Activated CD4-positive, alpha-beta T cell treated with anti-CD3 and anti-CD28 coated beads, Interleukin-2, amount 10 ng/mL, durations not matched to agents 24 days and 14 days (primary cell): ENCODE results near the gene TRIM17. TPM values are rescaled to one million over a fixed set of nuclear protein-coding genes. Genes with fewer than 3 reads are reported as not detected.
A peak's percentile ranks its signal among the peaks of the same experiment; 100 is the strongest.

ENCODE experiments used
- DNase-seq: peaks from one replicate; pipeline ENCODE4 v3.0.0; 2022
- H3K27ac Mint-ChIP-seq: one replicate; pipeline ENCODE4 v1.8.0; 2022; ENCODE audit warnings: mild to moderate bottlenecking, mixed read lengths
- H3K27me3 Mint-ChIP-seq: one replicate; pipeline ENCODE4 v1.8.0; 2022; ENCODE audit warnings: mixed read lengths
- H3K36me3 Mint-ChIP-seq: one replicate; pipeline ENCODE4 v1.8.0; 2022; ENCODE audit warnings: low read depth, mild to moderate bottlenecking, mixed read lengths
- H3K4me1 Mint-ChIP-seq: one replicate; pipeline ENCODE4 v1.8.0; 2021; ENCODE audit warnings: mixed read lengths
- H3K4me3 Mint-ChIP-seq: one replicate; pipeline ENCODE4 v1.8.0; 2022; ENCODE audit warnings: mild to moderate bottlenecking, moderate library complexity, mixed read lengths
- H3K9me3 Mint-ChIP-seq: one replicate; pipeline ENCODE4 v1.8.0; 2021; ENCODE audit warnings: mixed read lengths
- intact Hi-C: fragments of 100-400 bp; cut with micrococcal nuclease; formaldehyde crosslinking; loops from one replicate; pipeline ENCODE4 v1.15.1; 2023
- total RNA-seq: library from RNA; stranded (reverse); gene quantifications from 2 replicates; pipeline ENCODE4 v1.2.3, GENCODE V29; 2022

Gene TRIM17, protein sequence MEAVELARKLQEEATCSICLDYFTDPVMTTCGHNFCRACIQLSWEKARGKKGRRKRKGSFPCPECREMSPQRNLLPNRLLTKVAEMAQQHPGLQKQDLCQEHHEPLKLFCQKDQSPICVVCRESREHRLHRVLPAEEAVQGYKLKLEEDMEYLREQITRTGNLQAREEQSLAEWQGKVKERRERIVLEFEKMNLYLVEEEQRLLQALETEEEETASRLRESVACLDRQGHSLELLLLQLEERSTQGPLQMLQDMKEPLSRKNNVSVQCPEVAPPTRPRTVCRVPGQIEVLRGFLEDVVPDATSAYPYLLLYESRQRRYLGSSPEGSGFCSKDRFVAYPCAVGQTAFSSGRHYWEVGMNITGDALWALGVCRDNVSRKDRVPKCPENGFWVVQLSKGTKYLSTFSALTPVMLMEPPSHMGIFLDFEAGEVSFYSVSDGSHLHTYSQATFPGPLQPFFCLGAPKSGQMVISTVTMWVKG
- total RNA-seq, result 1.7 and 2.8 TPM in 2 replicates

- Mint-ChIP-seq H3K27ac (peak within 1 kb of the TSS; percentile 76), H3K4me1 (peaks cover 17% of the 10 kb centered on the region)
- intact Hi-C loops, result no loop called here
These were observed at the start of gene TRIM17 for GRCh38 chr1:228416217-228416933. TSS of gene TRIM17 (minus strand) at chr1:228416861. CDS start at chr1:228415072, 1,789 bp downstream.

DNA sequence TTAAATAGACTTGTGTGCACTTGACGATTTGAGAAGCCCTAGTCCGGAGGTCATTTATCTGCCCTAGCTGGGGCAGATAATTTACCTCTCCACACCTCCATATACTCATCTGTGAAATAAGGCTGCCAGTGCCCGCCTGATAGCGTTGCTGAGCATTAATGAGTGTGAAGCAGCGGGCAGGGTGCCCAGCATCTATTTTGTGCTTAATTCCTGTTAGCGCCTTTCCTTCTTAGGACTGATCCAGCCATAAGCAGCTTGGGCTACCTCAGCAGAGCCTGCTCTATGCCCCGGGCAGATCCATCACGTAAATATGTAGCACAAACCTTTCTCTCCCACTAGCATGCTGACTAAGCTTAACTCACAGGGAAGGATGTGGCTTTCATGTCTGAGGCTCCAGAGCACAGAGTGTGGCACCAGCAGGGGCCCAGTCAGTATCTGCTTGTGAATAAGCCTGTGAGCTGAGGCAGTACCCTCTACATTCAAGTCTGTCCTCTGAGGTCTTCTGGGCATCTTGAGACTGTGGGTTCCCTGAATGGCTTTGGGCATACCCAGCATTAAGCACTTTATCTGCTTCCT, 49.0 kb upstream of the TRIM17 start:
- DNase-seq, result peak; percentile 83
- Mint-ChIP-seq H3K9me3 (no peaks in the 10 kb centered on the region), H3K27me3 (peaks cover 14% of the 10 kb centered on the region), H3K4me1 (peaks cover 49% of the 10 kb centered on the region), H3K4me3 (peak overlapping the region; percentile 87), H3K27ac (peak overlapping the region; percentile 88), H3K36me3 (peaks cover 7% of the 10 kb centered on the region)
- intact Hi-C loops, result loop anchor here (2.0 kb wide), 2 partner anchors 325 to 363 kb away; partner anchors contain the start of genes C1orf35 and GUK1

More at GRCh38 chr1:228416217-228416933, at the start of gene TRIM17:
- Mint-ChIP-seq H3K36me3 (peaks cover 7% of the 10 kb centered on the region), H3K27me3 (peaks cover 24% of the 10 kb centered on the region), H3K9me3 (no peaks in the 10 kb centered on the region), H3K4me3 (peak within 1 kb of the TSS; percentile 86)
- DNase-seq, result peak; percentile 81

DNA sequence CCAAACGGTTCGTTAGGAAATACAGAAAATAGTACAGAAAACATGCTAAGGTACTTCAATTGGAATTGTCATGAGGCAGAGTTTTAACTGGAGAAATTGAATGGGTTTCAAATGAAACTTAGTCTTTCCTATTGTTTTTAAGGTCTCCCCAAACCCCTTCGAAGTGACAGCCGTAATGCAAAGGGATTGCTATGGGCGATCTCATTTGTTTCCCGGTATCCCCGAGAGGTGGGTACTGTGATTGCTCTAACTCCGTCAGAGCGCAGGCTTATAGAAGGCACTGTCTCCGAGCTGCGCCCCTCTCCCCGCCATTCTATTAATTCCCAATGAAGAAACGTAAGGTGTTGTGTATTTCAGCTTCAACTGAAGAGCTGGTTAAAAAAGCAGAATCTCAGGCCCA, 48.5 kb upstream of the TRIM17 start:
- Mint-ChIP-seq H3K9me3 (no peaks in the 10 kb centered on the region), H3K4me1 (peaks cover 50% of the 10 kb centered on the region), H3K27me3 (peaks cover 14% of the 10 kb centered on the region), H3K36me3 (peaks cover 7% of the 10 kb centered on the region), H3K27ac (peak overlapping the region; percentile 88), H3K4me3 (peak overlapping the region; percentile 87)
- intact Hi-C loops, result loop anchor here (2.0 kb wide), 2 partner anchors 324 to 362 kb away; partner anchors contain the start of genes C1orf35 and GUK1
- no peak for DNase-seq

DNA sequence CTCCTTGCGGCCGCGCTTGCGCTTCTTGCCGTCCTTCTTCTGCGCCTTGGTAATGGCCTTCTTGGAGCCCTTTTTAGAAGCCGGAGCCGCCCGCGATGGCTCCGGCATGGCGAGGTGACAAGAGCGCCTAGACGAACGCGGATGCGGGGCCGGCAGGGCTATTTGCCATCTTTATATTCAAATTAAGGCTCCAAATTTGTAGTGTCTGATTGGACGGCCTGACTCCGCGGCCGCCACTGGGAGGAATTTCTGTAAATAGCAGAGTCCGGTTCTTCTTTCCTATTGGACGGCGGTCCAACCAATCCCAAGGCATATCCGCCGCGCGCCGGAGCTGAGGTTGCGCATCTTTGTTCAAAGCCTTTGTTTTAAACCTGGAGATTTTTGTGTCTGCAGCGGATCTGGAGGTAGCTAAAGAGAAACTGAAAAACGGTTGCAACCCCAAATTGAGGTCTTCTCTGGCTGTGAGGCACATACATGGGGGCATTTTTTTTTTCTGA, 47.9 kb upstream of the TRIM17 start:
- peak; percentile 97 for DNase-seq
- intact Hi-C loops, result loop anchor here (1.0 to 5.0 kb wide), 6 partner anchors 8 to 1093 kb away; partner anchors contain the start of genes ABCB10, C1orf35 and GUK1
- H3K9me3 Mint-ChIP-seq, result no peaks in the 10 kb centered on the region
- peaks cover 7% of the 10 kb centered on the region for H3K36me3 Mint-ChIP-seq
- H3K27ac Mint-ChIP-seq, result peak overlapping the region; percentile 88
- H3K27me3 Mint-ChIP-seq, result peaks cover 12% of the 10 kb centered on the region
- peaks cover 50% of the 10 kb centered on the region for H3K4me1 Mint-ChIP-seq
- H3K4me3 Mint-ChIP-seq, result peak overlapping the region; percentile 87

GRCh38 chr1:228463559-228464455, 47.1 kb upstream of the TRIM17 start:
- Mint-ChIP-seq H3K27me3 (peaks cover 8% of the 10 kb centered on the region), H3K27ac (peak overlapping the region; percentile 88), H3K4me1 (peaks cover 53% of the 10 kb centered on the region), H3K36me3 (peaks cover 9% of the 10 kb centered on the region), H3K9me3 (no peaks in the 10 kb centered on the region), H3K4me3 (peak overlapping the region; percentile 87)
- peak; percentile 95 for DNase-seq
- intact Hi-C loops, result loop anchor here (1.0 to 5.0 kb wide), 7 partner anchors 8 to 1093 kb away; partner anchors contain the start of genes ABCB10, C1orf35 and GUK1

GRCh38 chr1:228463009-228463558, 46.4 kb upstream of the TRIM17 start:
- H3K4me3 Mint-ChIP-seq, result peak overlapping the region; percentile 87
- H3K27ac Mint-ChIP-seq, result peak overlapping the region; percentile 88
- no peak for DNase-seq
- H3K9me3 Mint-ChIP-seq, result no peaks in the 10 kb centered on the region
- peaks cover 9% of the 10 kb centered on the region for H3K36me3 Mint-ChIP-seq
- peaks cover 57% of the 10 kb centered on the region for H3K4me1 Mint-ChIP-seq
- intact Hi-C loops, result loop anchor here (1.0 to 5.0 kb wide), 2 partner anchors 38 to 1094 kb away; partner anchors contain the start of gene ABCB10
- peaks cover 7% of the 10 kb centered on the region for H3K27me3 Mint-ChIP-seq

DNA sequence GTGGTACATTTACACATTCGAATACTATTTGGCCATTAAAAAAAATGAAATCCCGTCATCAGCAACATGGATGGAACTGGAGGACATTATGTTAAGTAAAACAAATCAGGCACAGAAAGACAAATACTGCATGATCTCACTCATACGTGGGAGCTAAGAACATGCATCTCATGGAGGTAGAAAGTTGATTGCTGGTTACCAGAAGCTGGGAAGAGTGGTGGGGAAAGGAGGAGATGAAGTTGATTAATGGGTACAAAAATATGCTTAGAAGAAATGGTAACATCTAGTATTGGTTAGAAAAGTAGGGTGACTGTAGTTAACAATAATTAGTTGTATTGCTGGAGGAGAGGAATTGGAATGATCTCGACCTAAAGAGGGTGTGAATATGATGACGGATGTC, 45.9 kb upstream of the TRIM17 start:
- intact Hi-C loops, result loop anchor here (5.0 kb wide), 1 partner anchor 1095 kb away; the partner anchor contains the start of gene ABCB10
- Mint-ChIP-seq H3K9me3 (no peaks in the 10 kb centered on the region), H3K4me1 (peaks cover 59% of the 10 kb centered on the region), H3K27me3 (peaks cover 3% of the 10 kb centered on the region), H3K36me3 (peaks cover 9% of the 10 kb centered on the region), H3K4me3 (peak overlapping the region; percentile 87), H3K27ac (peak overlapping the region; percentile 88)
- DNase-seq, result no peak

DNA sequence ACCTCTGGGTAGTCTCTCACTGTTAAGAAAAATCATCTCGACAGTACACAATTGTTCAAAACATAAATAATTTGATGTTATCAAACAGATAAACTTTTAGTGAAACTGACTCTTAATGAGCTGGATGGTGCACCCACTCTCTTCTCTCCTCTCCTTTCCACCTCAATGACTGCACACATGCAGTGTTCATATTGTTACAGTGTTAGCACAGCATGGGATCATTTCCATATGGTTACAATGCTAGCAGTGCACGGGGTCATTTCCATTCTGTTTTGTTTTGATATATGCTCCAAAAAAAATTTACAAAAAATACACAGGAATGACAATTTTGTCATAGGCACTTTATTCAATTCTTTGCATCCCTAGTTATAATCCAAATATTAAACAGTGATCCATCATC, 44.2 kb upstream of the TRIM17 start:
- peaks cover 10% of the 10 kb centered on the region for H3K36me3 Mint-ChIP-seq
- H3K4me1 Mint-ChIP-seq, result peaks cover 55% of the 10 kb centered on the region
- no peak for DNase-seq
- H3K9me3 Mint-ChIP-seq, result no peaks in the 10 kb centered on the region
- H3K27ac Mint-ChIP-seq, result no peak overlapping the region
- intact Hi-C loops, result loop anchor here (5.0 kb wide), 1 partner anchor 1096 kb away; the partner anchor contains the start of gene ABCB10
- peak overlapping the region; percentile 64 for H3K4me3 Mint-ChIP-seq
- peaks cover 3% of the 10 kb centered on the region for H3K27me3 Mint-ChIP-seq

DNA sequence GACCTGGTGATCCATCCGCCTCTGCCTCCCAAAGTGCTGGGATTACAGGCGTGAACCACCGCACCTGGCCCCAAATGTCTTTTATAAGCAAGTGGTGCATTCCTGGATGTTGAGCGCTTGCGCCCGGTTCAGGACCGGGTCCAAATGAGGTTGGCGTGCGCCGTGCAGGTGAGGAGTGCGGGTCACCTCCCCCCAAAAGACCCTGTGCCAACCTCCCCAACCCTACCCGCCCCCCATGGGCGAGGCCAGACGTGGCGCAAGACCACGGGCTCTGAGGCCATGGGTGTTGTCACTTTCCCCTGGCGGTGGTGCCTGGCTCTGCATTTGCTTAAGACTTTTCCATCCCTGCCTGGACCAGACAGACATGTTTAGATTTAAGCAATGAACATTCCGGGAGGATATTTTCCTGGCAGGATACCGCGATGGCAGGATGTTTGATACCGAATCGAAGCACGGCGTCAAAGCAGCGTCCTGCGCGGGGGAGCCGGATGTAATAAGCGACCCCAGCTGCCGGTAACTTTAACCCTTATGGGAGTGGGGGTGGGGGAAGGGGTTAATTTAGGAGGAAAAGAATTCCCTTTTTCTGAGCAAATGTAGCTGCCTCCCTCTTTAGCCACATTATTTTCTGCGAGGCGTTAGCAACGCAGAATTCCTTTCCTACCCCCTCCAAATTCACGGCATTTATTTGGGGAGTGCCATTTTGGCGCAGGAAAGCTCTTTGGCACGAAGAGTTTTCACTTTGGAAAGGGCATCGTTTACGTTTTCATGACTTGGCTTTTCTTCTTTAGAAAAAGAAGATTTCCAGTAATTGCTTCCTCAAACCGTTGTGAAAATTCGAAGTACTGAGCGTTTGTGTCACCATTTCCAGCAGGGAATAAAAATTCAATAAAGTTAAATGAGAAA, 42.7 kb upstream of the TRIM17 start:
- peak overlapping the region; percentile 97 for H3K4me3 Mint-ChIP-seq
- peaks cover 3% of the 10 kb centered on the region for H3K27me3 Mint-ChIP-seq
- DNase-seq, result peak; percentile 91
- H3K36me3 Mint-ChIP-seq, result peaks cover 18% of the 10 kb centered on the region
- intact Hi-C loops, result loop anchor here (5.0 kb wide), 2 partner anchors 247 to 377 kb away; partner anchors contain the start of gene ARF1
- H3K4me1 Mint-ChIP-seq, result peaks cover 48% of the 10 kb centered on the region
- H3K9me3 Mint-ChIP-seq, result no peaks in the 10 kb centered on the region
- peak overlapping the region; percentile 99 for H3K27ac Mint-ChIP-seq

DNA sequence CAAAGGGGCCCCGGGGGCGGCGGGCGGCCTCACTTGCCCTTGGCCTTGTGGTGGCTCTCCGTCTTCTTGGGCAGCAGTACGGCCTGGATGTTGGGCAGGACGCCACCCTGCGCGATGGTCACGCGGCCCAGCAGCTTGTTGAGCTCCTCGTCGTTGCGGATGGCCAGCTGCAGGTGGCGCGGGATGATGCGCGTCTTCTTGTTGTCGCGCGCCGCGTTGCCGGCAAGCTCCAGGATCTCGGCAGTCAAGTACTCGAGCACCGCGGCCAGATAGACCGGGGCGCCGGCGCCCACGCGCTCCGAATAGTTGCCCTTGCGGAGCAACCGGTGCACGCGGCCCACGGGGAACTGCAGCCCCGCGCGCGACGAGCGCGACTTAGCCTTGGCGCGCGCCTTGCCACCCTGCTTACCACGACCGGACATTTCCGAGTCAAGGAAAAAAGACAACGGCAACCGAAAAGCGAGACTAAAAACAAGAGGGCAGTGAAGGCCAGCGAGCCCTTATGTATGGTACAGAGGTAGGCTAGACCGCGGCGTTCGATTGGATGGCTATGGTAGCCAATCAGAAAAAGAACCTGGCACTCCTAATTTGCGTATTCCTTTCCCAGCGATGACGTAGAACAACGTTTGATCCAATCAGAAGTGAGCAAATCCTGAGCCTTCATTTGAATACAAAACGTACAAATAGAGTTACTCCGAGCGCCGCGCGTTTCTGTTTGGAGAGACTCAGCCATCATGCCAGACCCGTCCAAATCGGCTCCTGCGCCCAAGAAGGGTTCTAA, 40.9 kb upstream of the TRIM17 start:
- DNase-seq, result peak; percentile 97
- intact Hi-C loops, result loop anchor here (1.0 to 5.0 kb wide), 6 partner anchors 29 to 375 kb away; partner anchors contain the start of gene ARF1
- Mint-ChIP-seq H3K9me3 (no peaks in the 10 kb centered on the region), H3K4me3 (peak overlapping the region; percentile 97), H3K27ac (peak overlapping the region; percentile 99), H3K27me3 (peaks cover 3% of the 10 kb centered on the region), H3K36me3 (peaks cover 21% of the 10 kb centered on the region), H3K4me1 (peaks cover 47% of the 10 kb centered on the region)

DNA sequence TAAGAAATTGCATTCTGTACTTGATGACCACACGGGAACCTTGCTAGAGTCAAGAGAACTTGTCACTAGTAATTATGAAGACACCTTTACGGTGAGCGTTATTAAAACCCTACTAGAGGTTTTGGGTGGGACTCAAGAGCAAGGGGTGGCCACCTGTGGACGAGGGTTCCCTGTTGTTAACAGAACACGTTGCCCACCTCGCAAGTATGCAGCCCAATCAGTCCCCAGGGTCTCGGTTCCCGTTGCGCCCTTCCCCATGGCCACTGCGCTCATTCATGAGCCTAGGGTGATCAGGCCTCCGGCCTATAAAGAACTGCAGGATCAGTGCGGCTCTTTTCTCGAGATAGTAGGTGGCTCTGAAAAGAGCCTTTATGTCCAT, 40.3 kb upstream of the TRIM17 start:
- Mint-ChIP-seq H3K4me1 (peaks cover 42% of the 10 kb centered on the region), H3K4me3 (peak overlapping the region; percentile 97), H3K27me3 (peaks cover 3% of the 10 kb centered on the region), H3K9me3 (no peaks in the 10 kb centered on the region), H3K27ac (peak overlapping the region; percentile 99), H3K36me3 (peaks cover 17% of the 10 kb centered on the region)
- intact Hi-C loops, result loop anchor here (2.0 to 5.0 kb wide), 3 partner anchors 78 to 375 kb away; partner anchors contain the start of gene ARF1
- no peak for DNase-seq
